ENCODE data around the gene TPRG1.

Gene TPRG1

DNA sequence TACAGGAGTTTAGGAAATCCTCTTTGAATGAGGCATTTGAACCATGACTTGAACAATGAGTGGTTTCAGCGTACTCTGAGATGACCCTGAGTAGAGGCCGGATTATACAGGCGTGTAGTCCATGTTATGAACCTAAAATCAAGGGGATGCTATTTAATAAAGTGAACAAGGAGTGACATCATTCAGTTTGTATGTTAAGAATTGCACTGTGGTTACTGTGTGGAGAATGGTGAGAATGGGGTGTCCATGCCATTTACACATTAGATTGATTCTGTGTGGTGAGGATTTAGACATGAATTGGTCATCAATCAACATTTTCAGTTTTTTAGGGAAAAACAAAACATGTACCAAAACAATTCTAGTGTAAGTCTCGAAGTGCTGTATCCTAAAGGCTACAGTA lies 65.8 kb downstream of the TPRG1 start:
- no peak for DNase-seq (ENCODE audit: low read depth in 1 of 2, low spot score in 1 of 2)
- Histone ChIP-seq H3K27ac (replicated peaks) (no peak overlapping the region), H3K4me3 (replicated peaks; ENCODE audit: insufficient read depth, low read length) (no peak overlapping the region), H3K27me3 (ENCODE audit: insufficient read depth, poor library complexity, severe bottlenecking) (no peaks in the 10 kb centered on the region)
- TF ChIP-seq, protein P1, sequence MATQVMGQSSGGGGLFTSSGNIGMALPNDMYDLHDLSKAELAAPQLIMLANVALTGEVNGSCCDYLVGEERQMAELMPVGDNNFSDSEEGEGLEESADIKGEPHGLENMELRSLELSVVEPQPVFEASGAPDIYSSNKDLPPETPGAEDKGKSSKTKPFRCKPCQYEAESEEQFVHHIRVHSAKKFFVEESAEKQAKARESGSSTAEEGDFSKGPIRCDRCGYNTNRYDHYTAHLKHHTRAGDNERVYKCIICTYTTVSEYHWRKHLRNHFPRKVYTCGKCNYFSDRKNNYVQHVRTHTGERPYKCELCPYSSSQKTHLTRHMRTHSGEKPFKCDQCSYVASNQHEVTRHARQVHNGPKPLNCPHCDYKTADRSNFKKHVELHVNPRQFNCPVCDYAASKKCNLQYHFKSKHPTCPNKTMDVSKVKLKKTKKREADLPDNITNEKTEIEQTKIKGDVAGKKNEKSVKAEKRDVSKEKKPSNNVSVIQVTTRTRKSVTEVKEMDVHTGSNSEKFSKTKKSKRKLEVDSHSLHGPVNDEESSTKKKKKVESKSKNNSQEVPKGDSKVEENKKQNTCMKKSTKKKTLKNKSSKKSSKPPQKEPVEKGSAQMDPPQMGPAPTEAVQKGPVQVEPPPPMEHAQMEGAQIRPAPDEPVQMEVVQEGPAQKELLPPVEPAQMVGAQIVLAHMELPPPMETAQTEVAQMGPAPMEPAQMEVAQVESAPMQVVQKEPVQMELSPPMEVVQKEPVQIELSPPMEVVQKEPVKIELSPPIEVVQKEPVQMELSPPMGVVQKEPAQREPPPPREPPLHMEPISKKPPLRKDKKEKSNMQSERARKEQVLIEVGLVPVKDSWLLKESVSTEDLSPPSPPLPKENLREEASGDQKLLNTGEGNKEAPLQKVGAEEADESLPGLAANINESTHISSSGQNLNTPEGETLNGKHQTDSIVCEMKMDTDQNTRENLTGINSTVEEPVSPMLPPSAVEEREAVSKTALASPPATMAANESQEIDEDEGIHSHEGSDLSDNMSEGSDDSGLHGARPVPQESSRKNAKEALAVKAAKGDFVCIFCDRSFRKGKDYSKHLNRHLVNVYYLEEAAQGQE (IDR thresholded peaks at IDR 0.05; ENCODE audit: insufficient replicate concordance, low read depth) = no peak
- TF ChIP-seq POLR2AphosphoS5 (IDR thresholded peaks at IDR 0.05; ENCODE audit: low read depth) (no peak), GABPA (IDR thresholded peaks at IDR 0.05; ENCODE audit: low read depth) (no peak), SPI1 (IDR thresholded peaks at IDR 0.05; ENCODE audit: borderline replicate concordance, low read depth) (no peak), CTCF (IDR thresholded peaks at IDR 0.05; ENCODE audit: insufficient read depth, low read length) (no peak)

GRCh38 chr3:189238071-189238470 lies 66.3 kb downstream of the TPRG1 start:
- TF ChIP-seq SPI1 (IDR thresholded peaks at IDR 0.05; ENCODE audit: borderline replicate concordance, low read depth) (no peak), CTCF (IDR thresholded peaks at IDR 0.05; ENCODE audit: insufficient read depth, low read length) (no peak)
- TF ChIP-seq, protein P1 (IDR thresholded peaks at IDR 0.05; ENCODE audit: insufficient replicate concordance, low read depth) = no peak
- H3K27ac ChIP-seq (replicated peaks) = no peak overlapping the region
- no peak for DNase-seq (ENCODE audit: low read depth in 1 of 2, low spot score in 1 of 2)
- no peaks in the 10 kb centered on the region for H3K27me3 ChIP-seq (ENCODE audit: insufficient read depth, poor library complexity, severe bottlenecking)
- no peak overlapping the region for H3K4me3 ChIP-seq (replicated peaks; ENCODE audit: insufficient read depth, low read length)

DNA sequence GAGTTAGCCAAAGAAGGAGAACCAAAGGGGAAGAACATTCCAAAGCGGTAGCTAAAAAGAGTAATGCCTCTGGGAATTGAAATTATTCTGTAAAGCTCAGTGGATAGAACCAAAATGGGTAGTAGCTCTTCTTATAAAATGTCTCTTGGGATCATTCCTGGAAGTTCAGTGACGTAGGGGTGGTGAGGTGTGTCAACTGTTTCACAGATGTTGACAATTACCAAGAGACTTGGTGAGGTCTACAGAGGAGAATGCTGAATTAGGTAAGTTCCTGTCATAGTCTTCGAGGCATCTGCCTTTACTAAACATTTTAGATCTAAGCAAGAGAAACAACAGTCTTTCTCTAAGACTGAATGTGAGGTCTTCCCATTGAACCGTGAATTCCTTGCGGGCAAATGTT lies 67.8 kb downstream of the TPRG1 start:
- H3K4me3 ChIP-seq (replicated peaks; ENCODE audit: insufficient read depth, low read length) = no peak overlapping the region
- no peak overlapping the region for H3K27ac ChIP-seq (replicated peaks)
- no peaks in the 10 kb centered on the region for H3K27me3 ChIP-seq (ENCODE audit: insufficient read depth, poor library complexity, severe bottlenecking)
- TF ChIP-seq SPI1 (IDR thresholded peaks at IDR 0.05; ENCODE audit: borderline replicate concordance, low read depth) (no peak), GABPA (IDR thresholded peaks at IDR 0.05; ENCODE audit: low read depth) (no peak), POLR2AphosphoS5 (IDR thresholded peaks at IDR 0.05; ENCODE audit: low read depth) (no peak)
- TF ChIP-seq, protein P1 (IDR thresholded peaks at IDR 0.05; ENCODE audit: insufficient replicate concordance, low read depth) = no peak
- no peak for DNase-seq (ENCODE audit: low read depth in 1 of 2, low spot score in 1 of 2)

DNA sequence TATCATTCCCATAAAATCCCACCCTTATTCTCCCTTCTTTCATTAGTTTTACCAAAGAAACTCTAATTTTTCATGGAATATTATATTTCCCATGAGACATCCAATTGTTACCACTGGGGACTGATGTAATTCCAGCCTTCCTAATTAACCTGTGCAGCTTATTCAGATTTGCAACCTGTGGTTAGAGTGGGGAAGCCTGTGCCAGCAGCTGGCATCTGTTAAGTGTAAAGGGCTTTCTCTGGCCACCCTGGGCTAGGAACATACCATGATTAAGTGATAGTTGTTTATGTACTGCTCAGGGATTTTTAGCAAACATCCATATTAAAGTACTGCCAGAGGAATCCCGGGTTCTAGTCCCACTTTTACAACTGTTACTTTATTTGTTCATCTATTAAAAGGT lies 78.2 kb downstream of the TPRG1 start:
- Histone ChIP-seq H3K4me3 (replicated peaks; ENCODE audit: insufficient read depth, low read length) (no peak overlapping the region), H3K27ac (replicated peaks) (no peak overlapping the region)
- DNase-seq (ENCODE audit: low read depth in 1 of 2, low spot score in 1 of 2) = no peak

More for the DNA sequence above, 78.2 kb downstream of the TPRG1 start:
- TF ChIP-seq SPI1 (IDR thresholded peaks at IDR 0.05; ENCODE audit: borderline replicate concordance, low read depth) (no peak), GABPA (IDR thresholded peaks at IDR 0.05; ENCODE audit: low read depth) (no peak), POLR2AphosphoS5 (IDR thresholded peaks at IDR 0.05; ENCODE audit: low read depth) (no peak), CTCF (IDR thresholded peaks at IDR 0.05; ENCODE audit: insufficient read depth, low read length) (no peak)
- TF ChIP-seq, protein P1 (IDR thresholded peaks at IDR 0.05; ENCODE audit: insufficient replicate concordance, low read depth) = no peak
- H3K27me3 ChIP-seq (ENCODE audit: insufficient read depth, poor library complexity, severe bottlenecking) = no peaks in the 10 kb centered on the region
